Measurements from ENCODE around the gene RSBN1L.
"Not testable (repeated sequence)": the region's sequence is repeated elsewhere in the genome, so short reads cannot be mapped to it uniquely, and the experiment has no call there.

RSBN1L gene

GRCh38 chr7:77765906-77766800 is 69.9 kb downstream of the RSBN1L start:
- DNase-seq (ENCODE audit: low read depth in 2 of 2, low spot score in 1 of 2): no peak

GRCh38 chr7:77766801-77767605 is 70.7 kb downstream of the RSBN1L start:
- DNase-seq (ENCODE audit: low read depth in 2 of 2, low spot score in 1 of 2): no peak

GRCh38 chr7:77770316-77770715 is 74.1 kb downstream of the RSBN1L start:
- no peak for DNase-seq (ENCODE audit: low read depth in 2 of 2, low spot score in 1 of 2)

- DNase-seq (ENCODE audit: low read depth in 2 of 2, low spot score in 1 of 2): no peak
These were observed 75.6 kb downstream of the RSBN1L start for GRCh38 chr7:77771901-77772300.

DNA sequence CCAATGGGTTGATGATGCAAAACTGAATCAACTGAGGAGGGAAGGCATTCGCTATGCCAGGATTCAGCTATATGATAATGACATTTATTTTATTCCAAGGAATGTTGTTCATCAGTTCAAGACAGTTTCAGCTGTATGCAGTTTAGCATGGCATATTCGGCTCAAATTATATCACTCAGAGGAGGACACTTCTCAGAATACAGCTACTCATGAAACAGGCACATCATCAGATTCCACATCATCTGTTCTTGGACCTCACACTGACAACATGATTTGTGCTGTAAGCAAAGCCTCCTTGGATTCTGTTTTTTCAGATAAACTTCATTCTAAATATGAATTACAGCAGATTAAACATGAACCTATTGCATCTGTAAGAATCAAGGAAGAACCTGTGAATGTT is 82.3 kb downstream of the RSBN1L start:
- DNase-seq (ENCODE audit: low read depth in 2 of 2, low spot score in 1 of 2): no peak

GRCh38 chr7:77782383-77782782 is 86.1 kb downstream of the RSBN1L start:
- DNase-seq (ENCODE audit: low read depth in 2 of 2, low spot score in 1 of 2): no peak

- no peak for DNase-seq (ENCODE audit: low read depth in 2 of 2, low spot score in 1 of 2)
These were observed 86.9 kb downstream of the RSBN1L start for GRCh38 chr7:77783111-77783510.

DNA sequence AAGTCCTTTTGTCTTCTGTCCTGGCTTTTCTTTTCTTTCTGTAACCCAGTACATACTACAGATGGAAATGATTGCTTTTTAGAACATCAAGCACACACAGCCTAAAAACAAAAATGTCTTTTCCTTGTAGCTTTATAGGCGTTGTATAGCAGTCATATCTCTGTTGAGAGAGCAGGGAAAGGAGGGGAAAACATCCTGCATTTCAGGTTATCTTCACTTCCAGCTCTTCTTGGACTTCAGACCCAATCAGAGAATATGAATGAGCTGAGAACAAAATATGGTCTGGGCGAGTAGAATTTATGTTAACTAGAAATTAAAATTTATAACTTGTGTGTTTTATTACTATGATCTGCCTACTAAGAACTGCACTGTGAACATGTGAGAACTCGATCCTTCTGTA is 87.3 kb downstream of the RSBN1L start:
- no peak for DNase-seq (ENCODE audit: low read depth in 2 of 2, low spot score in 1 of 2)

- DNase-seq (ENCODE audit: low read depth in 2 of 2, low spot score in 1 of 2): not testable (repeated sequence)
These were observed 88.2 kb downstream of the RSBN1L start for GRCh38 chr7:77784426-77784825.

DNA sequence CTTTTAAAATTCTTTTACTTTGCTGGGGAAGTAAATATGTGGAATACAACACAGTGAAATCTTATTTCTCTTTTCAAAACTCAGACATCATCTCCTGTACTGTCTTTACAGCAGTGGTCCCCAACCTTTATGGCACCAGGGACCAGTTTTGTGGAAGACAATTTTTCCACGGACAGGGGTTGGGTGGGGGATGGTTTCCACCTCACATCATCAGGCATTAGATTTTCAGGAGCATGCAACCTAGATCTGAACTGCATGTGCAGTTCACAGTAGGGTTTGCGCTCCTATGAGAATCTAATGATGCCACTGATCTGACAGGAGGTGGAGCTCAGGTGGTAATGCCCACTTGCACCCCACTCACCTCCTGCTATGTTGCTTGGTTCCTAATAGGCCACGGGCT is 89.8 kb downstream of the RSBN1L start:
- DNase-seq (ENCODE audit: low read depth in 2 of 2, low spot score in 1 of 2): no peak

- no peak for DNase-seq (ENCODE audit: low read depth in 2 of 2, low spot score in 1 of 2)
These were observed 90.5 kb downstream of the RSBN1L start for GRCh38 chr7:77786741-77787140.

DNA sequence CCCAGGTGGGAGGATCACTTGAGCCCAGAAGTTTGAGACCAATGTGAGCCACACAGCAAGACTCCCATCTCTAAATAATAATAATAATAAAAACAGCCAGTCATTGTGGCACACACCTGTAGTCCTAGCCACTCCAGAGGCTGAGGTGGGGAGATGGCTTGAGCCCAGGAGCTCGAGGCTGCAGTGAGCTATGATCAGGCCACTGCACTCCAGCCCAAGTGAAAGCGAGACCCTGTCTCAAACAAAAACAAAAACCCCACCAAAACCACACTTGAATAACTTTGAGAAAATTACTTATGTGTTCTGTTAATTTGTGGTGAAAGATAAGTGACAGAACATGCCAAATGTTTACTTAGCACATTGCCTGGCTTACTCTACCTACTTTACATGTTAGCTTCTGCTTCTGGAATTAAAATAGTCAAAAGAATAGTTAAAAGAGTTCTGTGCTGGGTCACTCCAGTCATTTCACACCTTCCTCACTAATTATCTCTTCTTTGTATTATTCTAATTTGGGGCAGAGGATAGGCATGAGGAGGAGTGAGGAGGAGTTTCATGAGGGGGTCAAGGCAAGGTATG is 92.2 kb downstream of the RSBN1L start:
- no peak for DNase-seq (ENCODE audit: low read depth in 2 of 2, low spot score in 1 of 2)

DNA sequence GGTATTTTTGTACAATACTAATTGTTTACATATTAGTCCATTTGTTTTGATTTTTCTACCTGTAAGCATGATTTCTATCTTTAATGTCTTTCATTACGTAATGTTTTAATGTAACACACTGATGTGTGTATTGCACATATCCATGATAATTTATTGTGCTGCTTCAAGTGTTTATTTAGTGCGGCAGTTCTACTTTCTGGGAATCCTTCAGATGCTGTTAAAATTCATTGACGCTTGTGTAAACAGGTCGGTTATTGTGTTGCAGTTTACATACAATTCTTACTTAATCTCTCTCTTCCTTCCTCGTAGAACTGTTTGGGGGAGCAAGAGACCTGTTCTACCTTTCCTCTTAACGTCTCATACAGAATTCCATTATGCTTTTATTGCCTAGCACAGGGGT is 95.1 kb downstream of the RSBN1L start:
- no peak for DNase-seq (ENCODE audit: low read depth in 2 of 2, low spot score in 1 of 2)

DNA sequence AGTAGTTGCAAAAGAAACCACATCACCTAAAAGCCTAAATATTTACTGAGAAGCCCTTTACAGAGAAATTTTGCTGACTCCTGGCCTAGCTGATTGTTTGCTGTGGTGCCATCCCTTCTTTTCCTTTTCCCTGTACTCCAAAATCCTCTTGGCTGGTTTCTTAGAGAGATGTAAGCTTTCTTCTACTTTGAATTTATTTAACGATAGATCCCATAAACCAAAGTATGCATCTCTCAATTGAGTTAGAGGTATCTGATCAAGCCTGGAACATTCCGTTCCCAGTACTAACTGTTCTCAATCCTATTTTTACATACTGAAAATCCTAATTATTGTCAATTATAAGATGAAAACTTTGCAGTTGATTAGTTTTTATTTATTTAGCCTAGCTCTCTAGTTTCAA is 95.7 kb downstream of the RSBN1L start:
- no peak for DNase-seq (ENCODE audit: low read depth in 2 of 2, low spot score in 1 of 2)

GRCh38 chr7:77794000-77794399 is 97.7 kb downstream of the RSBN1L start:
- DNase-seq (ENCODE audit: low read depth in 2 of 2, low spot score in 1 of 2): no peak

GRCh38 chr7:77796109-77796508 is 99.8 kb downstream of the RSBN1L start:
- DNase-seq (ENCODE audit: low read depth in 2 of 2, low spot score in 1 of 2): no peak

- DNase-seq (ENCODE audit: low read depth in 2 of 2, low spot score in 1 of 2): no peak
These were observed 100.7 kb downstream of the RSBN1L start for GRCh38 chr7:77796960-77797359.

GRCh38 chr7:77797734-77798393 is 101.6 kb downstream of the RSBN1L start:
- no peak for DNase-seq (ENCODE audit: low read depth in 2 of 2, low spot score in 1 of 2)

GRCh38 chr7:77798394-77799077 is 102.3 kb downstream of the RSBN1L start, which contains the start of the genes PHTF2 and TMEM60:
TSS of gene PHTF2 (plus strand) at chr7:77798773.
TSS of gene TMEM60 (minus strand) at chr7:77798434. CDS start at chr7:77794373, 4,061 bp downstream.
- peak; percentile 76 to 82 for DNase-seq (ENCODE audit: low read depth in 2 of 2, low spot score in 1 of 2)

GRCh38 chr7:77799078-77799964 is 103.1 kb downstream of the RSBN1L start:
- DNase-seq (ENCODE audit: low read depth in 2 of 2, low spot score in 1 of 2): no peak

Data from stimulated activated CD8-positive, alpha-beta memory T cell treated with anti-CD3 and anti-CD28 coated beads, Interleukin-4, amount 100 ng/mL, for 1 hour (primary cell).